ENCODE measurements around the gene ABCA9. TPM values are rescaled to one million over a fixed set of nuclear protein-coding genes. Genes with fewer than 3 reads are reported as not detected.

ABCA9 gene
- total and polyA plus RNA-seq, 12 donors, result 1.7 to 14.8 (median 5.2) TPM

GRCh38 chr17:69056179-69056823 lies 4.4 kb downstream of the ABCA9 start:
- Histone ChIP-seq H3K27ac (no peak overlapping the region), H3K27me3 (no peaks in the 10 kb centered on the region), H3K36me3 (replicated peaks in 1 of 2) (no peaks in the 10 kb centered on the region), H3K9me3 (replicated peaks in 1 of 3) (peaks cover 0 to 8% (median 0%) of the 10 kb centered on the region in 3 donors), H3K4me3 (no peak overlapping the region), H3K4me1 (replicated peaks in 1 of 2) (peaks cover under 1 to 19% of the 10 kb centered on the region in 2 donors)
- intact Hi-C loops (cut with DNase I), result no loop called here
- WGBS, 4 donors, result 79 to 94% (median 90%) methylated on average over 3 of the region's 3 CpGs
- no peak for TF ChIP-seq POLR2A (IDR thresholded peaks at IDR 0.05)
- TF ChIP-seq CTCF (IDR thresholded peaks at IDR 0.05), result no peak
- DNase-seq, result no peak

GRCh38 chr17:69055334-69055733 lies 5.4 kb downstream of the ABCA9 start:
- intact Hi-C loops (cut with DNase I), result no loop called here
- Histone ChIP-seq H3K36me3 (replicated peaks in 1 of 2) (no peaks in the 10 kb centered on the region), H3K27ac (no peak overlapping the region), H3K4me3 (no peak overlapping the region), H3K27me3 (no peaks in the 10 kb centered on the region), H3K9me3 (replicated peaks in 1 of 3) (peaks cover 0 to 8% (median 0%) of the 10 kb centered on the region in 3 donors), H3K4me1 (replicated peaks in 1 of 2) (peaks cover 8 to 19% of the 10 kb centered on the region in 2 donors)
- WGBS, 4 donors, result 91 to 95% (median 92%) methylated on average over 2 of the region's 2 CpGs
- TF ChIP-seq CTCF (IDR thresholded peaks at IDR 0.05) (no peak), POLR2A (IDR thresholded peaks at IDR 0.05) (no peak)
- DNase-seq, result no peak

- Histone ChIP-seq H3K9me3 (replicated peaks in 1 of 3) (peaks cover 0 to 5% (median 0%) of the 10 kb centered on the region in 3 donors), H3K4me1 (replicated peaks in 1 of 2) (peaks cover 23 to 41% of the 10 kb centered on the region in 2 donors), H3K27me3 (no peaks in the 10 kb centered on the region), H3K4me3 (no peak overlapping the region), H3K27ac (peak overlapping the region in 3 of 5 donors; percentile 6 to 58 (median 9)), H3K36me3 (replicated peaks in 1 of 2) (no peaks in the 10 kb centered on the region)
- peak in 1 of 6 experiments; percentile 2 for TF ChIP-seq CTCF (IDR thresholded peaks at IDR 0.05)
- TF ChIP-seq POLR2A (IDR thresholded peaks at IDR 0.05), result peak in 1 of 2 donors; percentile 13
- WGBS, 4 donors, result 52 to 59% (median 54%) methylated on average over 5 of the region's 5 CpGs
- intact Hi-C loops (cut with DNase I), result no loop called here
- DNase-seq, result peak in 1 of 7 donors; percentile 10
Measured at GRCh38 chr17:69050999-69051775, 9.5 kb downstream of the ABCA9 start.

- H3K27ac ChIP-seq, result peak overlapping the region in 4 of 5 donors; percentile 62 to 86 (median 78)
- intact Hi-C loops (cut with DNase I), result no loop called here
- 89 to 98% (median 94%) methylated on average over 2 of the region's 2 CpGs for WGBS, 4 donors
Measured at GRCh38 chr17:69048634-69049033, 12.1 kb downstream of the ABCA9 start.

More at GRCh38 chr17:69048634-69049033, 12.1 kb downstream of the ABCA9 start:
- Histone ChIP-seq H3K4me3 (no peak overlapping the region), H3K27me3 (no peaks in the 10 kb centered on the region), H3K9me3 (replicated peaks in 1 of 3) (no peaks in the 10 kb centered on the region), H3K36me3 (replicated peaks in 1 of 2) (no peaks in the 10 kb centered on the region), H3K4me1 (replicated peaks in 1 of 2) (peaks cover 23 to 41% of the 10 kb centered on the region in 2 donors)
- TF ChIP-seq CTCF (IDR thresholded peaks at IDR 0.05) (no peak), POLR2A (IDR thresholded peaks at IDR 0.05) (no peak)
- DNase-seq, result no peak

Data from adrenal gland (tissue), 12 donors.